ENCODE data around the gene TMEM151B. TPM values are rescaled to one million over a fixed set of nuclear protein-coding genes. Genes with fewer than 3 reads are reported as not detected.

Gene TMEM151B
- total and polyA plus RNA-seq, 10 of the 15 experiments (the other 5 are each of a cell fraction or from before 2014, with no cell fraction given) = 0.01 to 0.19 (median 0.05) TPM; not detected in 6

DNA sequence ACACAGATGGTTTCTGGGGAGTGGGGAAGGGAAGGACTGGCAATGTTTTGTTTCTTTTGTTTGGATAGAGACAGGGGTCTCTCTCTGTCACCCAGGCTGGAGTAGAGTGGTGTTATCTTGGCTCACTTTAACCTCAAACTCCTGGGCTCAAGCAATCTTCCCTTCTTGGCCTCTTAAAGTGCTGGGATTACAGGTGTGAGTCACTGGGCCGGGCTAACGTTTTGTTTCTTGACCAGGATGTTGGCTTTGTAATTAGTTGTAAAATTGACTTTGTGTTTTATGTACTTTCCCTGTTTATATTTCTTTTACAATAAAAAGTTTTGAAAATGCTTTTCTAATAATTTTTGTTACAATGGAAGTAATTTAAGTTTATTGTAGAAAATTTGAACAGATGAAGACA is 83.1 kb downstream of the TMEM151B start (continued):
- TF ChIP-seq BRCA1 (IDR thresholded peaks at IDR 0.05; ENCODE audit: low read depth, low read length) = no peak
- TF ChIP-seq MTA2 (IDR thresholded peaks at IDR 0.05; ENCODE audit: low read depth) = no peak
- TF ChIP-seq SMAD1 (IDR thresholded peaks at IDR 0.05; ENCODE audit: low read depth, partially characterized antibody) = no peak
- TF ChIP-seq, protein P1, sequence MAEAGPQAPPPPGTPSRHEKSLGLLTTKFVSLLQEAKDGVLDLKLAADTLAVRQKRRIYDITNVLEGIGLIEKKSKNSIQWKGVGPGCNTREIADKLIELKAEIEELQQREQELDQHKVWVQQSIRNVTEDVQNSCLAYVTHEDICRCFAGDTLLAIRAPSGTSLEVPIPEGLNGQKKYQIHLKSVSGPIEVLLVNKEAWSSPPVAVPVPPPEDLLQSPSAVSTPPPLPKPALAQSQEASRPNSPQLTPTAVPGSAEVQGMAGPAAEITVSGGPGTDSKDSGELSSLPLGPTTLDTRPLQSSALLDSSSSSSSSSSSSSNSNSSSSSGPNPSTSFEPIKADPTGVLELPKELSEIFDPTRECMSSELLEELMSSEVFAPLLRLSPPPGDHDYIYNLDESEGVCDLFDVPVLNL (IDR thresholded peaks at IDR 0.05; ENCODE audit: low read depth, low read length) = no peak

DNA sequence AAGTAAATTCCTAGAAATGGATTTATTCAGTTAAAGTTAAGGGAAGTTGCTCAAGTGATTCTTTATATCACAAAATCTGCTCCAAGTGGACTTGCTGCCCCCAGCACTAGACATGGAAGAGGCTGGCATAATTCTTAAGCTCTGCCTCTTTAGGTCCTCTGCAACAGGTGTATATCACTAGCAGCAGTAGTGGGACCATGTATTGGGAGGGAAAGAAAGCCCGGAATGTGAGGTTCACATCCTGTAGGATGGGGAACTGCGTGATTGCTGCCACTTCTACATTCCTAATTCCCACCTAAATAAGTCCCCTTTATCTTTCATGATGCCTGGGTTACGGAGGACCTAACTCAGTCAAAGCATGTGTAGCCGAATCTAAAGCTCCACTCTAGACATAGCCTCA is 85.4 kb downstream of the TMEM151B start:
- Histone ChIP-seq H4K20me1 (ENCODE audit: control insufficient read depth, insufficient read depth) (no peaks in the 10 kb centered on the region), H3K27me3 (replicated peaks in 1 of 2; ENCODE audit: control insufficient read depth in 2 of 2, insufficient read depth in 2 of 2, low read length in 1 of 2) (no peaks in the 10 kb centered on the region; a peak in 1 of 4 replicates), H3K4me1 (ENCODE audit: control insufficient read depth, insufficient read depth, low read length) (no peaks in the 10 kb centered on the region), H3K9me3 (replicated peaks; ENCODE audit: control insufficient read depth, insufficient read depth, low read length) (no peaks in the 10 kb centered on the region; the same call in 2 of the 3 replicates), H3K36me3 (ENCODE audit: control insufficient read depth in 2 of 2, insufficient read depth in 2 of 2, low read length in 1 of 2) (no peaks in the 10 kb centered on the region), H3K27ac (ENCODE audit: control insufficient read depth, insufficient read depth) (no peak overlapping the region), H3K79me2 (ENCODE audit: control insufficient read depth, insufficient read depth, low read length) (no peaks in the 10 kb centered on the region), H2AFZ (ENCODE audit: control insufficient read depth, low read depth, low read length) (no peak overlapping the region), H3K9ac (ENCODE audit: control insufficient read depth, insufficient read depth, low read length) (no peak overlapping the region), H3K4me3 (no peak overlapping the region), H3K4me2 (ENCODE audit: control insufficient read depth, insufficient read depth) (no peak overlapping the region)
- in situ Hi-C loops (cut with MboI) (no loop called here), intact Hi-C loops (cut with micrococcal nuclease; ENCODE audit: unreplicated experiment) (no loop called here)
- ChIA-PET RAD21 (ENCODE audit: unreplicated experiment) (no interaction called here), POLR2A (no interaction called here), SMC1A (ENCODE audit: uncharacterized antibody, unreplicated experiment) (no interaction called here), CTCF (no interaction called here)
- ATAC-seq = no peak
- WGBS (ENCODE audit: insufficient coverage, insufficient replicate concordance, low lambda C conversion rate, missing lambda C conversion rate) = 39% methylated on average over 4 of the region's 4 CpGs
- DNase-seq (ENCODE audit: low read depth, low spot score) = no peak
- no TSS peak for BruUV-seq (replicated peaks)
- no peak for FAIRE-seq
- TF ChIP-seq, protein P2, sequence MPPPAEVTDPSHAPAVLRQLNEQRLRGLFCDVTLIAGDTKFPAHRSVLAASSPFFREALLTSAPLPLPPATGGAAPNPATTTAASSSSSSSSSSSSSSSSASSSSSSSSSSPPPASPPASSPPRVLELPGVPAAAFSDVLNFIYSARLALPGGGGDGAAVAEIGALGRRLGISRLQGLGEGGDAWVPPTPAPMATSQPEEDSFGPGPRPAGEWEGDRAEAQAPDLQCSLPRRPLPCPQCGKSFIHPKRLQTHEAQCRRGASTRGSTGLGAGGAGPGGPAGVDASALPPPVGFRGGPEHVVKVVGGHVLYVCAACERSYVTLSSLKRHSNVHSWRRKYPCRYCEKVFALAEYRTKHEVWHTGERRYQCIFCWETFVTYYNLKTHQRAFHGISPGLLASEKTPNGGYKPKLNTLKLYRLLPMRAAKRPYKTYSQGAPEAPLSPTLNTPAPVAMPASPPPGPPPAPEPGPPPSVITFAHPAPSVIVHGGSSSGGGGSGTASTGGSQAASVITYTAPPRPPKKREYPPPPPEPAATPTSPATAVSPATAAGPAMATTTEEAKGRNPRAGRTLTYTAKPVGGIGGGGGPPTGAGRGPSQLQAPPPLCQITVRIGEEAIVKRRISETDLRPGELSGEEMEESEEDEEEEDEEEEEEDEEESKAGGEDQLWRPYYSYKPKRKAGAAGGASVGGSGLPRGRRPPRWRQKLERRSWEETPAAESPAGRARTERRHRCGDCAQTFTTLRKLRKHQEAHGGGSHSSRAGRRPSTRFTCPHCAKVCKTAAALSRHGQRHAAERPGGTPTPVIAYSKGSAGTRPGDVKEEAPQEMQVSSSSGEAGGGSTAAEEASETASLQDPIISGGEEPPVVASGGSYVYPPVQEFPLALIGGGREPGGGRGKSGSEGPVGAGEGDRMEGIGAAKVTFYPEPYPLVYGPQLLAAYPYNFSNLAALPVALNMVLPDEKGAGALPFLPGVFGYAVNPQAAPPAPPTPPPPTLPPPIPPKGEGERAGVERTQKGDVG (CRISPR knock-in tag; IDR thresholded peaks at IDR 0.05) = no peak
- TF ChIP-seq ESRRA (IDR thresholded peaks at IDR 0.05; ENCODE audit: low read length) = no peak
- no peak for TF ChIP-seq POLR2AphosphoS2 (IDR thresholded peaks at IDR 0.05; ENCODE audit: low read depth, low read length)
- no peak for TF ChIP-seq ZBTB33 (IDR thresholded peaks at IDR 0.05)
- TF ChIP-seq SMC3 (IDR thresholded peaks at IDR 0.05; ENCODE audit: borderline replicate concordance, low read length) = no peak
- no peak for TF ChIP-seq NFYB (IDR thresholded peaks at IDR 0.05; ENCODE audit: insufficient read depth, low read depth, low read length)
- TF ChIP-seq TARDBP (IDR thresholded peaks at IDR 0.05; ENCODE audit: borderline replicate concordance) = no peak
- no peak for TF ChIP-seq NFIC (IDR thresholded peaks at IDR 0.05; ENCODE audit: low read depth, low read length)
- no peak for TF ChIP-seq IRF4 (IDR thresholded peaks at IDR 0.05; ENCODE audit: low read depth, low read length)
- TF ChIP-seq CBFB (IDR thresholded peaks at IDR 0.05; ENCODE audit: low read depth) = no peak
- TF ChIP-seq HDGF (IDR thresholded peaks at IDR 0.05) = no peak
- TF ChIP-seq MEF2B (IDR thresholded peaks at IDR 0.05; ENCODE audit: partially characterized antibody, poor library complexity, severe bottlenecking) = no peak
- no peak for TF ChIP-seq IKZF1 (conservative IDR thresholded peaks at IDR 0.05)

All from GM12878 (cell line).